Measurements from ENCODE around the gene TMEM219. TPM values are rescaled to one million over a fixed set of nuclear protein-coding genes. Genes with fewer than 3 reads are reported as not detected.

TMEM219 gene
- polyA plus RNA-seq, 1 of the 3 experiments (the other 2 are of a cell fraction) = 101 TPM

- Histone ChIP-seq H3K27me3 (ENCODE audit: insufficient read depth) (no peaks in the 10 kb centered on the region), H3K4me1 (ENCODE audit: control insufficient read depth in 1 of 2, insufficient read depth in 2 of 2, low read depth in 1 of 2, low read length in 1 of 2) (peaks cover 0 to 2% of the 10 kb centered on the region in 2 experiments; a peak in 1 of 4 replicates), H3F3A (replicated peaks; ENCODE audit: insufficient read depth) (no peaks in the 10 kb centered on the region), H3K27ac (ENCODE audit: low read depth in 2 of 2, low read length in 1 of 2) (no peak overlapping the region), H3K4me2 (no peak overlapping the region), H3K9me2 (no peaks in the 10 kb centered on the region), H2AFZ (ENCODE audit: low read depth) (no peak overlapping the region), H3K36me3 (replicated peaks in 1 of 2; ENCODE audit: control insufficient read depth in 1 of 2, insufficient read depth in 2 of 2, low read length in 1 of 2) (no peaks in the 10 kb centered on the region), H3K4me3 (ENCODE audit: low read depth in 2 of 2, low read length in 1 of 2) (no peak overlapping the region), H4K20me1 (ENCODE audit: insufficient read depth) (no peaks in the 10 kb centered on the region), H3K9me3 (no peaks in the 10 kb centered on the region), H3K79me2 (ENCODE audit: insufficient read depth) (no peaks in the 10 kb centered on the region), H3K9ac (no peak overlapping the region)
- 74% methylated on average over 7 of the region's 8 CpGs for WGBS (ENCODE audit: low lambda C conversion rate)
- TF ChIP-seq, protein P1, sequence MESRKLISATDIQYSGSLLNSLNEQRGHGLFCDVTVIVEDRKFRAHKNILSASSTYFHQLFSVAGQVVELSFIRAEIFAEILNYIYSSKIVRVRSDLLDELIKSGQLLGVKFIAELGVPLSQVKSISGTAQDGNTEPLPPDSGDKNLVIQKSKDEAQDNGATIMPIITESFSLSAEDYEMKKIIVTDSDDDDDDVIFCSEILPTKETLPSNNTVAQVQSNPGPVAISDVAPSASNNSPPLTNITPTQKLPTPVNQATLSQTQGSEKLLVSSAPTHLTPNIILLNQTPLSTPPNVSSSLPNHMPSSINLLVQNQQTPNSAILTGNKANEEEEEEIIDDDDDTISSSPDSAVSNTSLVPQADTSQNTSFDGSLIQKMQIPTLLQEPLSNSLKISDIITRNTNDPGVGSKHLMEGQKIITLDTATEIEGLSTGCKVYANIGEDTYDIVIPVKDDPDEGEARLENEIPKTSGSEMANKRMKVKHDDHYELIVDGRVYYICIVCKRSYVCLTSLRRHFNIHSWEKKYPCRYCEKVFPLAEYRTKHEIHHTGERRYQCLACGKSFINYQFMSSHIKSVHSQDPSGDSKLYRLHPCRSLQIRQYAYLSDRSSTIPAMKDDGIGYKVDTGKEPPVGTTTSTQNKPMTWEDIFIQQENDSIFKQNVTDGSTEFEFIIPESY (IDR thresholded peaks at IDR 0.05; ENCODE audit: borderline replicate concordance, low read depth) = no peak
- TF ChIP-seq RFX5 (IDR thresholded peaks at IDR 0.05; ENCODE audit: low read length) = no peak
- TF ChIP-seq EP300 (IDR thresholded peaks at IDR 0.05; ENCODE audit: borderline replicate concordance in 1 of 2, low read depth in 1 of 2, low read length in 1 of 2) = no peak
- no peak for TF ChIP-seq CHD2 (IDR thresholded peaks at IDR 0.05; ENCODE audit: low read length, partially characterized antibody)
- no peak for TF ChIP-seq RAD21 (IDR thresholded peaks at IDR 0.05; ENCODE audit: low read length)
- no peak for TF ChIP-seq GABPA (IDR thresholded peaks at IDR 0.05; ENCODE audit: low read depth)
- no peak for TF ChIP-seq SMC3 (IDR thresholded peaks at IDR 0.05; ENCODE audit: low read depth, low read length)
- TF ChIP-seq USF2 (IDR thresholded peaks at IDR 0.05; ENCODE audit: borderline replicate concordance, low read depth, low read length) = no peak
- TF ChIP-seq YY1 (IDR thresholded peaks at IDR 0.05; ENCODE audit: low read depth) = no peak
- no peak for TF ChIP-seq FOXJ3 (CRISPR knock-in tag; IDR thresholded peaks at IDR 0.05)
- TF ChIP-seq NFIC (IDR thresholded peaks at IDR 0.05; ENCODE audit: borderline replicate concordance) = no peak
- TF ChIP-seq TAF1 (IDR thresholded peaks at IDR 0.05; ENCODE audit: borderline replicate concordance, low read depth, low read length) = no peak
- ChIA-PET CTCF (interaction anchor here (0.6 to 1.3 kb wide), 5 partner anchors 11 to 60 kb away, joined by 3 to 5 read pairs (median 3); partner anchors contain the start of gene TLCD3B), POLR2A (no interaction called here)
- no peak for DNase-seq
These were observed 54.8 kb downstream of the TMEM219 start for GRCh38 chr16:30016555-30017276.

GRCh38 chr16:30017277-30017656 is 55.4 kb downstream of the TMEM219 start:
- ChIA-PET CTCF (interaction anchor here (0.6 to 1.3 kb wide), 4 partner anchors 12 to 60 kb away, joined by 3 to 5 read pairs (median 3); partner anchors contain the start of gene TLCD3B), POLR2A (no interaction called here)
- 91% methylated on average over 2 of the region's 2 CpGs for WGBS (ENCODE audit: low lambda C conversion rate)
- TF ChIP-seq RFX5 (IDR thresholded peaks at IDR 0.05; ENCODE audit: low read length) (no peak), FOXJ3 (CRISPR knock-in tag; IDR thresholded peaks at IDR 0.05) (no peak), SMC3 (IDR thresholded peaks at IDR 0.05; ENCODE audit: low read depth, low read length) (no peak), GABPA (IDR thresholded peaks at IDR 0.05; ENCODE audit: low read depth) (no peak), YY1 (IDR thresholded peaks at IDR 0.05; ENCODE audit: low read depth) (no peak), NRF1 (IDR thresholded peaks at IDR 0.05; ENCODE audit: low read depth, low read length) (no peak), RAD21 (IDR thresholded peaks at IDR 0.05; ENCODE audit: low read length) (no peak), TCF12 (IDR thresholded peaks at IDR 0.05) (no peak), NFIC (IDR thresholded peaks at IDR 0.05; ENCODE audit: borderline replicate concordance) (no peak), SIN3A (IDR thresholded peaks at IDR 0.05; ENCODE audit: borderline replicate concordance, low read depth, low read length) (no peak), TEAD4 (IDR thresholded peaks at IDR 0.05; ENCODE audit: borderline replicate concordance, insufficient read depth) (no peak), RCOR1 (IDR thresholded peaks at IDR 0.05; ENCODE audit: low read length) (no peak), RXRA (IDR thresholded peaks at IDR 0.05; ENCODE audit: borderline replicate concordance, low read depth) (no peak), ELF1 (IDR thresholded peaks at IDR 0.05) (no peak), MEF2A (IDR thresholded peaks at IDR 0.05; ENCODE audit: borderline replicate concordance, low read depth) (no peak), IRF3 (IDR thresholded peaks at IDR 0.05; ENCODE audit: low read depth, low read length) (no peak)
- TF ChIP-seq, protein P2, sequence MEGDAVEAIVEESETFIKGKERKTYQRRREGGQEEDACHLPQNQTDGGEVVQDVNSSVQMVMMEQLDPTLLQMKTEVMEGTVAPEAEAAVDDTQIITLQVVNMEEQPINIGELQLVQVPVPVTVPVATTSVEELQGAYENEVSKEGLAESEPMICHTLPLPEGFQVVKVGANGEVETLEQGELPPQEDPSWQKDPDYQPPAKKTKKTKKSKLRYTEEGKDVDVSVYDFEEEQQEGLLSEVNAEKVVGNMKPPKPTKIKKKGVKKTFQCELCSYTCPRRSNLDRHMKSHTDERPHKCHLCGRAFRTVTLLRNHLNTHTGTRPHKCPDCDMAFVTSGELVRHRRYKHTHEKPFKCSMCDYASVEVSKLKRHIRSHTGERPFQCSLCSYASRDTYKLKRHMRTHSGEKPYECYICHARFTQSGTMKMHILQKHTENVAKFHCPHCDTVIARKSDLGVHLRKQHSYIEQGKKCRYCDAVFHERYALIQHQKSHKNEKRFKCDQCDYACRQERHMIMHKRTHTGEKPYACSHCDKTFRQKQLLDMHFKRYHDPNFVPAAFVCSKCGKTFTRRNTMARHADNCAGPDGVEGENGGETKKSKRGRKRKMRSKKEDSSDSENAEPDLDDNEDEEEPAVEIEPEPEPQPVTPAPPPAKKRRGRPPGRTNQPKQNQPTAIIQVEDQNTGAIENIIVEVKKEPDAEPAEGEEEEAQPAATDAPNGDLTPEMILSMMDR (IDR thresholded peaks at IDR 0.05) = no peak

More at GRCh38 chr16:30017277-30017656, 55.4 kb downstream of the TMEM219 start:
- H3K4me3 ChIP-seq (ENCODE audit: low read depth in 2 of 2, low read length in 1 of 2) = no peak overlapping the region
- no peaks in the 10 kb centered on the region for H4K20me1 ChIP-seq (ENCODE audit: insufficient read depth)
- H3K27ac ChIP-seq (ENCODE audit: low read depth in 2 of 2, low read length in 1 of 2) = no peak overlapping the region
- no peak overlapping the region for H2AFZ ChIP-seq (ENCODE audit: low read depth)
- H3K36me3 ChIP-seq (replicated peaks in 1 of 2; ENCODE audit: control insufficient read depth in 1 of 2, insufficient read depth in 2 of 2, low read length in 1 of 2) = no peaks in the 10 kb centered on the region
- no peaks in the 10 kb centered on the region for H3K9me2 ChIP-seq
- no peak overlapping the region for H3K9ac ChIP-seq
- H3K9me3 ChIP-seq = no peaks in the 10 kb centered on the region
- H3K4me2 ChIP-seq = no peak overlapping the region
- peaks cover 0 to 2% of the 10 kb centered on the region in 2 experiments; a peak in 1 of 4 replicates for H3K4me1 ChIP-seq (ENCODE audit: control insufficient read depth in 1 of 2, insufficient read depth in 2 of 2, low read depth in 1 of 2, low read length in 1 of 2)
- H3K27me3 ChIP-seq (ENCODE audit: insufficient read depth) = no peaks in the 10 kb centered on the region
- H3F3A ChIP-seq (replicated peaks; ENCODE audit: insufficient read depth) = peaks cover 3% of the 10 kb centered on the region
- DNase-seq = no peak
- no peaks in the 10 kb centered on the region for H3K79me2 ChIP-seq (ENCODE audit: insufficient read depth)

Measured in SK-N-SH (cell line).